ENCODE results near the gene ATP5MC3. TPM values are rescaled to one million over a fixed set of nuclear protein-coding genes. Genes with fewer than 3 reads are reported as not detected.

Gene ATP5MC3
- total RNA-seq, 1 experiment from 2014 or later: 299 TPM

GRCh38 chr2:175187378-175187777 lies 5.9 kb upstream of the ATP5MC3 start:
- H3K27me3 Mint-ChIP-seq (ENCODE audit: insufficient read depth, unreplicated experiment): no peaks in the 10 kb centered on the region
- no TSS peak for BruUV-seq (replicated peaks)
- H3K9me3 Mint-ChIP-seq (ENCODE audit: unreplicated experiment): no peaks in the 10 kb centered on the region
- no peaks in the 10 kb centered on the region for H3K4me1 Mint-ChIP-seq (ENCODE audit: low read depth, unreplicated experiment)
- CTCF ChIA-PET: no interaction called here
- Histone ChIP-seq H3K4me3 (ENCODE audit: low read depth, low read length) (no peak overlapping the region), H3K36me3 (ENCODE audit: control insufficient read depth, insufficient read depth, low read length) (no peaks in the 10 kb centered on the region), H3K9me3 (no peaks in the 10 kb centered on the region), H3K4me1 (no peaks in the 10 kb centered on the region), H3K27me3 (replicated peaks; ENCODE audit: control insufficient read depth, insufficient read depth, low read length) (no peaks in the 10 kb centered on the region)
- H3K27ac Mint-ChIP-seq (ENCODE audit: unreplicated experiment): no peak overlapping the region
- no peak overlapping the region for H3K4me3 Mint-ChIP-seq (ENCODE audit: unreplicated experiment)
- peak; percentile 45 to 59 for DNase-seq
- H3K36me3 Mint-ChIP-seq (ENCODE audit: insufficient read depth, unreplicated experiment): no peaks in the 10 kb centered on the region
- POLR2A ChIA-PET: no interaction called here
- peak; percentile 16 to 64 for TF ChIP-seq CTCF (IDR thresholded peaks at IDR 0.05; ENCODE audit: insufficient read depth in 1 of 2, low read depth in 1 of 2, low read length in 1 of 2, severe bottlenecking in 1 of 2, unreplicated experiment in 1 of 2)
- intact Hi-C loops (cut with micrococcal nuclease; ENCODE audit: unreplicated experiment): loop anchor here (1.0 kb wide), 2 partner anchors 76 to 151 kb away; no protein-coding TSS in a partner anchor

- no peaks in the 10 kb centered on the region for H3K27me3 Mint-ChIP-seq (ENCODE audit: insufficient read depth, unreplicated experiment)
- no peak overlapping the region for H3K27ac Mint-ChIP-seq (ENCODE audit: unreplicated experiment)
- no peak for DNase-seq
- Histone ChIP-seq H3K27me3 (replicated peaks; ENCODE audit: control insufficient read depth, insufficient read depth, low read length) (no peaks in the 10 kb centered on the region), H3K4me3 (ENCODE audit: low read depth, low read length) (no peak overlapping the region), H3K9me3 (no peaks in the 10 kb centered on the region), H3K4me1 (peaks cover 4% of the 10 kb centered on the region; the same call in 1 of the 2 replicates), H3K36me3 (ENCODE audit: control insufficient read depth, insufficient read depth, low read length) (0 out of 2 replicates have a peak, but pooled peaks cover 1% of the 10 kb centered on the region)
- H3K9me3 Mint-ChIP-seq (ENCODE audit: unreplicated experiment): no peaks in the 10 kb centered on the region
- no TSS peak for BruUV-seq (replicated peaks)
- intact Hi-C loops (cut with micrococcal nuclease; ENCODE audit: unreplicated experiment): no loop called here
- no peak for TF ChIP-seq CTCF (IDR thresholded peaks at IDR 0.05; ENCODE audit: insufficient read depth in 1 of 2, low read depth in 1 of 2, low read length in 1 of 2, severe bottlenecking in 1 of 2, unreplicated experiment in 1 of 2)
- peaks cover 9% of the 10 kb centered on the region for H3K4me1 Mint-ChIP-seq (ENCODE audit: low read depth, unreplicated experiment)
- no peak overlapping the region for H3K4me3 Mint-ChIP-seq (ENCODE audit: unreplicated experiment)
- peaks cover 30% of the 10 kb centered on the region for H3K36me3 Mint-ChIP-seq (ENCODE audit: insufficient read depth, unreplicated experiment)
- ChIA-PET POLR2A (no interaction called here), CTCF (no interaction called here)
Measured at GRCh38 chr2:175183674-175184073, 2.2 kb upstream of the ATP5MC3 start.

GRCh38 chr2:175181877-175182308 lies 383 bp upstream of the ATP5MC3 start:
- Mint-ChIP-seq H3K4me1 (ENCODE audit: low read depth, unreplicated experiment) (peaks cover 9% of the 10 kb centered on the region), H3K27me3 (ENCODE audit: insufficient read depth, unreplicated experiment) (no peaks in the 10 kb centered on the region), H3K9me3 (ENCODE audit: unreplicated experiment) (no peaks in the 10 kb centered on the region), H3K27ac (ENCODE audit: unreplicated experiment) (peak overlapping the region; percentile 87), H3K36me3 (ENCODE audit: insufficient read depth, unreplicated experiment) (peaks cover 47% of the 10 kb centered on the region), H3K4me3 (ENCODE audit: unreplicated experiment) (peak overlapping the region; percentile 98)
- Histone ChIP-seq H3K4me1 (peaks cover 4% of the 10 kb centered on the region; the same call in 1 of the 2 replicates), H3K9me3 (no peaks in the 10 kb centered on the region), H3K27me3 (replicated peaks; ENCODE audit: control insufficient read depth, insufficient read depth, low read length) (no peaks in the 10 kb centered on the region), H3K36me3 (ENCODE audit: control insufficient read depth, insufficient read depth, low read length) (0 out of 2 replicates have a peak, but pooled peaks cover 1% of the 10 kb centered on the region), H3K4me3 (ENCODE audit: low read depth, low read length) (peak overlapping the region; percentile 28)
- TF ChIP-seq CTCF (IDR thresholded peaks at IDR 0.05; ENCODE audit: insufficient read depth in 1 of 2, low read depth in 1 of 2, low read length in 1 of 2, severe bottlenecking in 1 of 2, unreplicated experiment in 1 of 2): no peak
- CTCF ChIA-PET: no interaction called here
- DNase-seq: no peak
- POLR2A ChIA-PET: no interaction called here
- BruUV-seq (replicated peaks): TSS peak; percentile 19
- intact Hi-C loops (cut with micrococcal nuclease; ENCODE audit: unreplicated experiment): no loop called here

All from Caco-2 (cell line).